HG03457 (cell line): Measurements from ENCODE around the gene CD81.

ENCODE experiments used
- ATAC-seq: cut with Tn5 transposase; IDR thresholded peaks from one replicate; pipeline ENCODE4 v1.9.1; 2021; ENCODE audit warnings: moderate number of reproducible peaks; ENCODE audit not compliant: unreplicated experiment

CD81 gene

DNA sequence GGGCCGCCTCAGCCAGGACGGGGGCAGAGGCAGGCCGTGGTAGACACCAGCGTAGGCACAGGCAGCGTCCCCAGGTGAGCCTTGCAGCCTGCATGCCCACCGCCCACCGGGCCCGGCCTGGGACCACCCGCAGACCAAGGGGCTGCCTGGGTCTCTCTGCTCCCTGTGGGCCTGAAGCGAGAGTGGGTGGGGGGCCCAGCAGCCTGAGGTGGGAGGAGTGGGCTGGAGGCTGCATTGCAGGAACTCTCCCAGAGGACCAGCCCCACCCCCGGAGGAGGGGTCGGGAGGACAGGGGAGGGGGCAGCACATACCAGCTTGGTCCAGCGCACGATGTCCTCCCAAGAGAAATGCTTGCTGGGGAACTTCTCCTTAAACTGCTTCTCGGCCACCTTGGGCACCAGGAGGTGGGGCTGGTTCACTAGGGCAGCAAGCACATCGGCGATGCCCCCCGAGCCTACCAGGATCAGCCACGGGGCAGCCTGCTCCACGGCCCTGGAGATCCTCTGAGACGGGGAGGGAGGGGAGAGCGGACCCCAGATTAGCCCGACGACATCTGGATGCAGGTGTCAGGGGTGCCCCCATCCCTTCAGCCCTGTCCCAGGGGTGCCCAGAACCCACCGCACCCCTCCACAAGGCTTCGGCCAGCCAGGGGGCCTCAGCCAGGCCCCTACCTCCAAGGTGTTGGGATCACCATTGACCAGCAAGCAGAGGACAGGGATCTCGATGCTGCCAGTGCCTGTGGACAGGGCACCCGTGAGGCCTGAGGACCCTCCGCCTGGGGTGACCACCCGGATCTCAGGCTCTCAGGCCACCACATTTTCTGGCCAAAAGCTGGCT lies 41.0 kb downstream of the CD81 start:
- ATAC-seq, result no peak

DNA sequence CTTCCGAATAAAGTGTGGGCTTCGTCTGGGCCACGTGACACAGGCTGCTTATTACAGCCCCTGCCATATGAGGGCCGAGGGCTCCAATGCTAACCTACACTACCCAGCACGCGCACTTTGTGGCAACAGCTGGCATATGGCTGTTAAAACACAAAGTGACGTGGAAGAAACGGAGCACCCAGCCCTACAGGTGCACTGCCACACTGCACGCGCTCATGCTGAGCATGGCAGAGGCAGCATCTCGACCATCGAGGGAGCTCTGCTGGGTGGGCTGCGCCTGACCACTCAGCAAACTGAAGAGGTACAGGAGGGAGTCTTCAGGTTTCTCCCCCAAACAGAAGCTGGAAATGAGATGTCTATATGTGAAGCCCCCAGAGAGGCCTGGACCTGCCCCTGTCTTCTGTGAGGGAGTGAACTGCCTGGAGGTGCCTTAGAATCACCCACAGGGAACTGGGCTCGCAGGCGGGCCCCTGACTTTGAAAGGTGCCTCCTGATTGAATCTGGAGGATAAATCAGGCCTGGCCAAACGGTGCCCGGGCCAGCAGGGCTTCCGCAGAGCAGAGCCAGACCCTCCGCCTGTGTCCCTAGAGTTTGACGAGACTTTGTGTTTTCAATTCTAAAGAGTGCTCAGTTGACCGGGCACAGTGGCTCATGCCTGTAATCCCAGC lies 41.7 kb downstream of the CD81 start:
- ATAC-seq, result no peak

DNA sequence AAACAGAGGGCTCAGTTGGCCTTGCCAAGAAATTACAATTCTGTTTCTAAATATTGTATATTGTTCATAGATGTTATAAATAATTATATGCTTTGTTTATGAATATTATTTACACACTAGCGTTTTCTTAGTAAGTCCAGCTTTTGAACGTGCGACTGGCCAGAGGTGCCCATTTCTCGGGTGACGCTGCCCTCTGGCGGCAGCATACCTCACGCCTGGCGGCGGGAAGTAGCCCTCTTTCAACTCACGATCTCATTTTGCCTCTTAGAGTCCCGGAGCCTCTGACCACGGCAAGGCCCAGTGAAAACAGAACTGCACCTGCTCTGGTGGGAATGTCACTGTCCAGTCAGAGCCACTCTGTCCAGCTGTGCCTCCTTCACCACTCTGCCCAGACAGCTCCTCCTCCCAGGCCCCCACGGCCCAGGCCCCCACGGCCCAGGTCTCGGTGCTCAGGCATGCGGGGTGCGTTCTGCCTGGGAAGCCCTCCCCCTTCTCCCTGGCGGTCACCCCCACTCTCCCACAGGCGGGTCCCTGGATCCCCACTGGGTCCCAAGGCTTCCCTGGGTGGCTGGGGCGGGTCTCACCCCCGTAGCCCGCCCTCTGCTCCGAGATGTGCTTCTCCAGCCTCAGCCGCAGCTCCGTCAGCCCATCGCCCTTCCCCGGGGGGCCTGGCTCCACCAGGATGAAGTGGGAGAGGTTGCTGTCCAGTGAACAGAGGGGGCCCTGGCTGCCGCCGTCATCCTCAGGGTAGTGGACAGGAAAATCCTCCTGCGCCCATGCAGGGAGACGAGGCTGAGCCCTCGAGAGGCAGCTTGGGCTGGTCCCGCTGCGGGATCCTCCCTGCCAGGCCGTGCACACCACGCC lies 42.8 kb downstream of the CD81 start:
- no peak for ATAC-seq

DNA sequence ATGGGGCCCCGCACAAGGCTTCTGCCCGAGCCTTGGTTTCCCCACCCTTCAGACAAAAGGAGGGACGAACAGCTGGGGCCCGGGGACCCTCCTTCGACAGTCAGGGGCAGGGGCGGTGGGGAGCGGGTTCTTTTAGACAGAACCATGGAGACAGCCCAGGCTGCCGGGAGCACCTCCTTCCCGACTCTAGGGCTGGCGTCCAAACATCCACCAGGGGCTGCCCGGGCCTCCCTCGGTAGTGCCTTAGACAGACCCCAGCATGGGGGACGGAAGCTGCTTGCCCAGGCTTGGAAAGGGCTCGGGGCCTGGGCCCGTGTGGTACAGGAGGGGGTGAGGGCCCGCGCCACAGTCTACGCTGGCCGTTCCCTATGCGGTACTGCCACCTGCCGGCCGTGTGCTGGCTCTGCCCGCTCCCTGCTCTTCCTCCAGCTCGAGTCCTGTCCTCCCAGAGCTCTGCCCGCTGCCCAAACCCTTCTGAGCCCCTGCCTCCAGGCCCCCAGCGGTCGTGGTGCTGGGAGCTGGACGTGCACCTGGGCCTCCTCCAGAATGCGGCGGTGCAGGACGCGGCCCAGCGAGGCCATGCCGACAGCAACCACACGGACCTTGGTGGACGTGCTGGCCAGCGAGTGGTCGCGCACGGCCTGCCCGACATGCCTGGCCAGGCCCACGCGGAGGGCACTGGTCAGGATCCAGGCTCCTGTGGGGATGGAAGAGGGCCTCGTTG lies 43.6 kb downstream of the CD81 start:
- no peak for ATAC-seq

DNA sequence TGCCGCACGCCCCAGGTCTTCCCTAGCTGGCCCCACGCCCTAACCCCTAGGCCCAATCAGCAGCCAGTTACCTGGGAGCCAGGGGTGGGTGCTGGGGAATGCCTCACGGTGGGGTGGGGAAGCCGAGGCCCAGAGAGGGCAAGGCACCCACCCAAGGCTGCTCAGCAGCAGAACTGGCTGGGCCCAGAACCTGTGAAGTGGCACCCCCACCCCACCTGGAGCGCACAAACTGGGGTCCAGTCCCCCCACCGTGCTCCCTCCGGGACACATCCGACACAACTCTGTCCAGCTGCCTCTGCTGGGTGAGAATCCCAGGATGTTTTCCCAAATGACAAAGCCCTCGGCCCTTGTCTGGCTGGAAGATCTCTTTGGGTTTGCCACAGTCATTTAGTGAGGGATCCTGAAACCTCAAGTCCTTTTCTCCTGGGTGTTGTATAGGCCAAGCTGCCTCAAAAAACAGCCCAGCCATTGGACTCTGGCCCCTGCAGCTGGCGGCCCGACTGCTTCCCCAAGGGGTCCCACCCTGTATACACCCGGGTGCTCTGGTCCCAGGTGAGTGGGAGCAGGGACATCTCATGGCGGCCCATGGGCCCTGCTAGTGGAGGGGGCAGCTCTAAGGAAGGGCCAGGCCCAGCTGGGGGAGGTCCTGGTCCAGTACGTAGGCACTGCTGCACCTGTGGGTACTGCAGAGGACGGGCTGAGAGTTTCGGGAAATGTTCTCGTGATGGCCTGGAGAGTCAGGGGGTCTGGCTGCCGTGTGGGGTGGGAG lies 44.3 kb downstream of the CD81 start:
- no peak for ATAC-seq

DNA sequence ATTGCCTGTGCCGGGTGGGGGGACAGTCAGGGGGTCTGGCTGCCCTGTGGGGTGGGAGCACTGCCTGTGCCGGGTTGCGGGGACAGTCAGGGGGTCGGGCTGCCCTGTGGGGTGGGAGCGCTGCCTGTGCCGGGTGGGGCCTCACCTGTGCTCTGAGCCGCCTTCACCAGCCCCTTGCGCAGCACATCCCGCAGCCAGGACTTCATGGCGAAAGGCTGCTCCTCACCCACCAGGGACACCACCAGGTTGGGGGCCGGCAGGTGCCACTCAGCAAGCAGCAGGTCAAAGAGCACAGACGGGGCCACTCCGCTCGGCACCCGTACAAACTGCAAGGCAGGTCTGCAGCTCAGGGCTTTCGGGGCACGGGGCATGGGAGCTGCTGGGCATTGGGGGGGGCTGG lies 44.9 kb downstream of the CD81 start:
- no peak for ATAC-seq

DNA sequence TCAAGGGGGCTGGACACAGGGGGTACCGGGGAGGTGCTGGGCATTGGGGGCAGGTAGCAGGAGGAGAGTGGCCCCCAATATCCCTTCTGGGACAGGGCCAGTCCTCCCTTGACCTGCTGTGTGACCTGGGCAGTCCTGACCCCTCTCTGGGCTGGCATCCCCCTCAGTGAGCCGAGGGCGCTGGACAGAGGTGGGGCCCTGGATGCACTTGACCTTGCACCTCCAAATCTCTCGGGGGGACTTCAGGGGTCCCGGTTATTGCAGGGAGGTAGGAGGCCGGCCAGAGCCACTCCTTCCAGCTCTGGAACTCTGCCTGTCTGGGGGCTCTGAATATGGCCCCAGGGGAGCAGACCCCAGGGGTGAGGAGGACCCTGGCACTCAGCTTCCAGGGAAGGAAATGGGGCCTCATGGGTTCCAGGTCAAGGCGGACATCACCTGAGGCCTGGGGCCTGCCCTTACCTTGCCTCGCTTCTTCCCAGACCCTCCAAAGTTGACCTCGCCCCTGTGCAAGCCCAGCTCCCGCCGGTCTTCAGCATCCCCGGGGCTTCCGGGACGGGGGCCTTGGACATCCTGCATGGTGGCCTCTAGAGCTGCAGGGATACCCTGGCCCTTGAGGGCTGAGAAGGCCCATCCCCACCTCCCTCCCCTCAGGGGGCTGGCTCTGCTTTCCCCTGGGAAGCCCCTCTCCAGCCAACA lies 45.5 kb downstream of the CD81 start:
- ATAC-seq, result no peak

DNA sequence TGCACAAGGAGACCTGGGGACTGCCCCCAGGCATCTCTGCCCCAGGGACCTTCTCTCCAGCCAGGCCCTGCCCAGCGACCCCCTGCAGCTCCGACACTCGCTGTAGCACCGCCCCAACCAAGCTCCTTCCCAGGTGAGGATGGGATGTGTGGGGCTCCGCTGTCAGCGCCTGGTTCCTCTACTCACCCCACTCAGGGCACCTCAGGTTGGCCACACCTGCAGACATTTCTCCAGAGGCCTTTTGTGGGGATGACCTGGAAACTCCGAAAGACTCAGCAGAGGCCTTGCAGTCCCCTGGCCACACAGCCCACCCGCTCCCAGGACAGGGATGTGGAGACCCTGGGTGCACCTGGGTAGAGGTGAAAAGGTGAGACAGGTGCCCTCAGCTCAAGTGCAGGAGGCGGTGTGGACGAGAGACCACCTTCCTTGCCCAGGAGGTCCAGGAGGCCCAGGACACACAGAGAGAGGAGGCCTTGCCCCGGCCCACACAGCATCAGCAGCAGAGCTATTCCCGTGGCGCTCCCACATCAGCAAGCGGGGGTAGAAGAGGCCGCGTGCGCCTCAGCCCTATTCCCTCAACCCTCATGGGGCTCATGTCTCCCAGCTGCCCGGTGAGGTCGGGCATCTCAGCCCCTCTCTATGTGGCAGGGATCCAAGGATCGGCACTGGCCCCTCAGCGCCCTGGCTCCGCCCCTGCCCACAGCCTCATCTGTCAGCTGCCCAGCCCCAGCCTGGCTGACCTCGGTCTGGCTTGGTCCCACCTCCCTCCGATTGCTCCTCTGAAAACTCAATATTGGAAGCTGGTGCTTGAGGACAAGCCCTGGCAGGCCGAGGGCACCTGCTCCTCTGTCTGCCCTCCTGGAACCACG lies 46.3 kb downstream of the CD81 start:
- ATAC-seq, result no peak

DNA sequence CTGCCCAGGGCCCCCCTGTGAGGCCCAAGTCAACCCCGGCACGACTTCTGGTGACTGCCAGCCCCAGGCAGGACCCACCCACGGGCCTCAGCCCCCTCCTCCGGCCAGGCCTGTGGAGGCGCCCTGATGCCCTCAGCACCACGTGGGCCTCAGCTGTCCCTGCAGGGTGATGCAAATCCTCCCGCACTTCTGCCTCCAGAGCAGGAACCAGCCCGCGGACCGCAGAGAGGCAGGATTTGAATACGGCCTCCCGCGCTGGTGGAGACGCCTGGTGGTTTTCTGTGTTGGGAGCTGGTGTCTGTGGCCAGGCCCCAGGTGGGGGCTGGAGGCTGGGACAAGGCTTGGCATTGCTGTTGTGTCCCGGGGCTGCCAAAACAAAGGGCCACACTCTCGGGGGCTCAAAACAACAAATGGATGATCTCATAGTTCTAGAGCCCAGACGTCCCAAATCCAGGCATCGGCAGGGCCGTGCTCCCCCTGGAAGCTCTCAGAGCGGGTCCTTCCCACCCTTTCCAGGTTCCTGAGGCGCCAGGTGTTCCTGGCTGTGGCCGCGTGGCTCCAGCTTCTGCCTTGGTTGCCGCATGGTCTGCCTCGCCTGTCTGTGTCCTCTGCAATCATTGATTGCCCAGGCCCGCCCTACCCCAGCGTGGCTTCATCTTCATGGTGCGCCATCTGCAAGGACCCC lies 47.8 kb downstream of the CD81 start:
- ATAC-seq, result no peak

DNA sequence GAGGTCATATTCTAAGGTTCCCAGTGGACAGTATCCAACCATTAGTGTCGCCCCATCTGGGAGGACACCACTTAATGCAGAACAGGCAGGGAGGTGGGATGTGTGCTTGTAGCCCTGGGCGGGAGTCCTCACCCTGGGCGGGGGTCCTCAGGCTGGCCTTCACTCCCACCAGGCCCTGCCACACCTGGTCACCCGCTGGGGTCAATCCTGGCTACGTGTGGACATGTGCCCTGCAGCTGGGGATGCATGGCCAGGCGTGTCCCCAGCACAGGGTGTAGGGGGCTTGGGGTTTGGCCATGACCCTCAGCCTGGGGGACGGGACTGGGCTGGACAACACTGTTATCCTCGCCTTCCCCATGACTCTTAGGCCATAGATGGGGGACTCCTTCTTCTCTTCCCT lies 48.4 kb downstream of the CD81 start:
- ATAC-seq, result no peak

DNA sequence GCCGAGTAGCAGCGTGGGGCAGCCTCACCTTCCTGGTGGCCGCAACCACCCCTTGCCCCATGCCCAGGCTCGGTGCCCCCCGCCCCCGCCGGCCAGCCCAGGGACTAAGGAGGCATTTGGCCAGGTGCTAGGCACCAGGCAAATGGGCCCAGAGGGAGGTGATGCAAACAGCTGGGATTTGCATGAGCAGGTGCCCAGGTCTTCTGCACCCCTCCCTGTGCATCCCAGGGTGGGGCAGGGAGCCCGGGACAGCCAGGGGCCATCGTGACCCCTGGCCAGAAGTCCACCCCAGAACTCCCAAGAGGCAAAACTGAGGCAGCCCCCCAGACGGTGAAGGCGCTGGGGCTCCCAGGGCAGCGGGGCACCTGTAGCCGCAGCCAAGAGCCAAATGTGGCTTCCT lies 49.1 kb downstream of the CD81 start:
- ATAC-seq, result no peak

DNA sequence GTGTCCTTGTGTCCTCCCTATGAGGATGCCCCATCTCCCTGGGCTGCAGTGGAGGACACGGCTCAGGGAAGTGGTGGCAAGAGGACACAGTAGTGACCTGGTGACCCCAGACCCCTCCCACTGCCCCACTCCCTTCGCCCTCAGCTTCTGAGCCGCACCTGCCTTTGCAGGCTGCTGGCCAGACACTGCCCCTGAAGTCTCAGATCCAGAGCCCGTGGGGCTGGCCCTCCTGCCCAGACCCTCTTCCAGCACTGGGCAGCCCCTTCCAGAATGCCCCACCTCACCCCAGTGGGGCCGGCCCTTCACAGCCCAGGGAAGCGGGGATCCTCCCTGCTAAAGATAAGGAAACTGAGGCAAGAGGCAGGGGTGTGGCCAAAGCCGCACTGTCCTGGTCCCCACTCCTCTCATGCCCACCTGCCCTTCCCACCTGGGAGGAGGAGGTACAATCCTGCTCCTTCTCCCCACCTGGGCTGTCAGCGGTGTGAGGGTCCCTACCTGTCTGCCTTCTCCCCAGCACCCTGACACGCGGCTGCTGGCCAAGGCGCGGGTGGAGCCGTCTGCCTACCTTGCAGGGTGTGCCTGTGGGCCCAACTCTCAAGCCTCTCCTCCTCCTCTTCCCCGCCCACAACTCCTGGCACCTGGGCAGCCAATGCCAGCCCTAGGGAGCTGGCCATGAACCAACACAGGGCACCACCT lies 49.9 kb downstream of the CD81 start:
- ATAC-seq, result no peak

DNA sequence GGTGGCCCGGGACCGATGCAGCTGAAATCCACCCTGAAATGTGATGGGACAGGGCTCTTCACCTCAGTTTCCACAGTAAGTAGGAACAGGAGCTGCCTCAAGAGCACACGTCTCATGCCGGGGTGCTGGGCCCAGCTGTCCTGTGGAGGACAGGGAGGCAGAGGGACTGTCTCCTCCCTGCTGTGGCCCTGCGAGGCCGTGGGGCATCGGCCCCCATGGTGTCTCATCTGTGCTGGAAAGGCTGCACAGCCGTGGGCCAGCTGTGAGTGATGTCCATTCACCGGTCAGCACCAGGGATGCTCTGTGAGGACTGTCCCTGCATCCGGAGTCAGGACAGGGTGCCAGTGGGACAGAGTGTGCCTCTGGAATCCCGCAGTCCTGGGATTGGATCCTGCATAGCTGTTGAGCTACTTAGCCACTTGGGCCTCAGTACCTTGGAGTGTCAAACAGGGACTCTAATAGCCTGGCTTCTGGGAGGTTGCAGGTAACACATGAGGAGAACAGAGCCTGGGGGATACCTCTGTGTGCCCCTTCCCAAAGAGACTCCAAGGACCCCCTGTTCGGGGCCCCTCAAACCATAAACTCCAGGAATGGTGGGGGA lies 50.7 kb downstream of the CD81 start:
- no peak for ATAC-seq

DNA sequence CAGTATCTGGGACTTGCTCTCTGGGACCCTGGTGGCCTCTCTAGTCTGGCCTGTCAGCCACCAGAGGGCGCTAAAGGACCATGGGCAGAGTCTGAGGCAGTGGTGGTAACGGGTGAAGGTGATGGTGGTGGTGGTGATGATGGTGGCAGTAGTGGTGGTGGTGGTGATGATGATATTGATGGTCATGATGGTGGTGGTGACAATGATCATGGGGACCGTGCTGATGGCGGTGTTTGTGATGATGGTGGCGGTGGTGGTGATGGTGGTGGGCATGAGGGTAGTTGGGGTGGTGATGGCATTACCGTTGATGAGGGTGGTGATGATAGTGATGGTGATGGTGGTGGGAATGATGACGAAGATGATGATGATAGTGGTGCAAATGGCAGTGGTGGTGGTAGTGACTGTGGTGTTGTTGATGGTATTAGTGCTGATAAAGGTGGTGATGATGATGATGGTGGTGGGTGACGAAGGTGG lies 51.2 kb downstream of the CD81 start:
- ATAC-seq, result no peak

DNA sequence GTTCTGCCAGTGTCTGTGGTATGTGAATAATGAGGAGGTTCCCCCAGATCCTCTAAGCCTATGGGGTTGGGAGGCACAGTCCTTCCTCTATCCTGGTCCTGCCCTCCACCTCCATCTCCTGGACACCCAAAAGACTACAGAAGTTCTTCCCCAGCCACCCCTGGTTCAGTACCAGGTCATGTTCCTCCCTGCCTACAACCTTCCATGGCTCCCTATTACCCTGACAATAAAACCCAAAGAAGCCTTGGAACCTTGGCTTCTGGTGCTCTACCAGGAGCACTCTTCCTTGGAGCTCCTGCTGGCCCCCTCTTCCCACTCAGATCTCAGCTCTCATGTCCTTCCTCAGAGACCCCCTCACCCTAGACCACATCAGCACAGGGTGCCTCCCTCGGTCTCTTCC lies 54.3 kb downstream of the CD81 start:
- no peak for ATAC-seq

DNA sequence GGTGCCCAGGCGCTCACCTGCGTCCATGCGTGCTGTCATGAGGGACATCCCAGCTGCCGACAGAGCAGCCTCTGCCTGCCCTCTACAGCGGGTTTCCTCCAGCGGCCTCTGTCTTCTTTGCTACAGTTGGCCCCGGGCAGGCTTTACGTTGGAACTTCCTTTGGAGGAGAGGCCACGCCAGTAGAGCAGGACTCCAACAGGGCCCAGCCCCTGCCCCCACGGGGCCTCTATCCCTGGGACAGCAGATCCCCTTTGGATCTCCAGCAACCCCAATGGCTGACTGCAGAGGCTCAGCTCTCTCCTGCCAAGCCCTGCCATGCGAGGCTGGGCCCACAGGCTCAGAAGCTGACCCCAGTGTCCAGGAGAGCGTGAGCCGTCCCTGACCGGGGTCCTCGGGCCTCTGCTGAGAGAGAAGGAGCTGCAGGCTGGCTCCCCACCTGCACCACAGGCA lies 55.1 kb downstream of the CD81 start:
- no peak for ATAC-seq

DNA sequence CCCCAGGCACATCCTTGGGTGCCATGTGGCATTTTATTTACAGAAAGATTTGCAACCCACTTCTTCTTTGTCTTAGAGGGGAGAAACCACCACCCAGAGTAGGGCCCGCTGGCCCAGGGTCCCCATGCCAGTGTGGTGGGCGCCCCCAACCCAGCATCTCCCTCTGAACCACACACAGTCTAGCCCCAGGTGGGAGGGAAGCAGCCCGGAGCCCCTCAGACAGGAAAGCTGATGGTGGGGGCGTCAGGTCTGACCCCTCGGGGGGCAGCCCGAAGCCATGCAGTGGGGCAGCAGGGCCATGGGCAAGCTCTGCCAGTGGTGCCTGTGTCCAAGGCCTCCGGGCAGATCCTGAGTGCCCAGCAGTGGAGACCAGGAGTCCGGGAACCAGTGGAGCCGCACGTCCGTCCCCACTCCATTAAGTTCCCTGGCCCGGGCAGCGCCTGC lies 55.5 kb downstream of the CD81 start:
- ATAC-seq, result no peak
